Fibroblast of lung (primary cell): ENCODE data around the gene SLC30A7. TPM values are rescaled to one million over a fixed set of nuclear protein-coding genes. Genes with fewer than 3 reads are reported as not detected.

Source experiments
- DNase-seq, 2 donors: peaks; one replicate each; pipeline versions ENCODE4 v3.0.0 to v3.0.0-alpha.2; 2010; ENCODE audit warnings: low read depth in 2 of 2
- H2AFZ ChIP-seq: 2 replicates; pipeline ENCODE4 v1.5.1; 2012; ENCODE audit warnings: low read length, control low read depth, inconsistent platforms
- H3K27ac ChIP-seq: 2 replicates; pipeline ENCODE4 v1.5.1; 2011; ENCODE audit warnings: low read length, control low read depth; ENCODE audit not compliant: insufficient read depth
- H3K27me3 ChIP-seq: 2 replicates; pipeline ENCODE4 v1.5.1; 2011; ENCODE audit warnings: mild to moderate bottlenecking, low read length; ENCODE audit not compliant: control insufficient read depth, insufficient read depth
- H3K36me3 ChIP-seq: 2 replicates; pipeline ENCODE4 v1.5.1; 2011; ENCODE audit warnings: low read length; ENCODE audit not compliant: control insufficient read depth, insufficient read depth
- H3K4me1 ChIP-seq: 2 replicates; pipeline ENCODE4 v1.5.1; 2011; ENCODE audit warnings: low read length; ENCODE audit not compliant: control insufficient read depth, insufficient read depth; ENCODE audit errors: extremely low read depth
- H3K4me2 ChIP-seq: 2 replicates; pipeline ENCODE4 v1.5.1; 2011; ENCODE audit warnings: low read length, control low read depth; ENCODE audit not compliant: insufficient read depth; ENCODE audit errors: extremely low read depth
- H3K4me3 ChIP-seq, 4 experiments: fragments of 200-600 bp in 1 of 4; sonication (generic) in 1 of 4; replicated peaks in 1 of 4; 2 replicates each; pipeline ENCODE4 v1.5.1; 2011 to 2016; ENCODE audit warnings: low read length in 4 of 4, low read depth in 3 of 4, mild to moderate bottlenecking in 3 of 4, control low read depth in 2 of 4, inconsistent platforms in 1 of 4, mixed read lengths in 1 of 4; ENCODE audit not compliant: insufficient read depth in 1 of 4; ENCODE audit errors: control extremely low read depth in 1 of 4
- H3K79me2 ChIP-seq: 2 replicates; pipeline ENCODE4 v1.5.1; 2012; ENCODE audit warnings: mild to moderate bottlenecking, low read length, inconsistent platforms; ENCODE audit not compliant: control insufficient read depth, insufficient read depth
- H3K9ac ChIP-seq: 2 replicates; pipeline ENCODE4 v1.5.1; 2011; ENCODE audit warnings: mild to moderate bottlenecking, low read length, control low read depth; ENCODE audit not compliant: insufficient read depth
- H3K9me3 ChIP-seq: 2 replicates; pipeline ENCODE4 v1.5.1; 2012; ENCODE audit warnings: low read depth, low read length; ENCODE audit not compliant: control insufficient read depth, insufficient read depth
- H4K20me1 ChIP-seq: 2 replicates; pipeline ENCODE4 v1.5.1; 2011; ENCODE audit warnings: low read length; ENCODE audit not compliant: control insufficient read depth, insufficient read depth; ENCODE audit errors: extremely low read depth
- EZH2 ChIP-seq: IDR thresholded peaks from 2 replicates; pipeline ENCODE4 v1.5.1; 2012; ENCODE audit warnings: low read length, control low read depth, mild to moderate bottlenecking; ENCODE audit errors: missing control alignments
- polyA plus RNA-seq, 2 donors: library from polyadenylated mRNA; depleted of rRNA in 1 of 2; stranded (reverse) in 1 of 2; unstranded in 1 of 2; fragments of >200 nt; gene quantifications; 2 replicates each; pipeline ENCODE4 v1.2.1, GENCODE V29; 2011 to 2012; ENCODE audit warnings: missing spikeins in 1 of 2
- total RNA-seq: library from RNA; depleted of rRNA; stranded (reverse); fragments of >200 nt; gene quantifications from 2 replicates; pipeline ENCODE4 v1.2.1, GENCODE V29; 2014
- TF ChIP-seq, protein P1 (sequence below), 2 donors: IDR thresholded peaks in 1 of 2; conservative IDR thresholded peaks in 1 of 2; 1 replicate in 1 of 2; 2 replicates in 1 of 2; pipeline ENCODE4 v1.5.1; 2011 to 2012; ENCODE audit warnings: low read length in 2 of 2, control low read depth in 1 of 2, inconsistent platforms in 1 of 2, low read depth in 1 of 2, mild to moderate bottlenecking in 1 of 2

The SLC30A7 gene
- total and polyA plus RNA-seq, 2 donors (not counting 1 experiment from before 2014, with no cell fraction given): 23.1 to 37.4 TPM

DNA sequence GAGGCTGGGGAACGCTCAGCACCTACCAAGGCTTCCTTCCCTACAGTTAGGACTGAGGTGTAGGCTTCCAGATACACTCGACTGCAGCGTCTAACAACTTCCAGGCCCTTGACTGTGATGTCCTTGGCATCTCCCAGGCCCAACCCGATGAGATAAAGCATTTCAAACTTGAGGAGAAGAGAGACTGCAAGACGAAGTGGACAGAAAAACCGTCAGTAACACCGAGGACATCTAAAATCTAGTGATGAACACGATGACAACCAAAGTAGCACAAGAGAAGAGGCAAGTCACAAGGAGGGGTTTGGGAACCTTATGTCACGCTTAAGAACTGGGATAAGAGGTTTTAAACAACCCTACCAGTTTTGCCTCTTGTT, 129.4 kb downstream of the SLC30A7 start:
- Histone ChIP-seq H3K9me3 (no peaks in the 10 kb centered on the region), H2AFZ (peak overlapping the region; percentile 80), H3K36me3 (no peaks in the 10 kb centered on the region), H4K20me1 (no peaks in the 10 kb centered on the region), H3K4me3 (peak overlapping the region; percentile 74 to 97 (median 82)), H3K79me2 (peaks cover 18% of the 10 kb centered on the region), H3K9ac (peak overlapping the region; percentile 88), H3K4me1 (peaks cover 6% of the 10 kb centered on the region), H3K4me2 (peak overlapping the region; percentile 99), H3K27ac (peak overlapping the region; percentile 93), H3K27me3 (no peaks in the 10 kb centered on the region)
- TF ChIP-seq, protein P1, sequence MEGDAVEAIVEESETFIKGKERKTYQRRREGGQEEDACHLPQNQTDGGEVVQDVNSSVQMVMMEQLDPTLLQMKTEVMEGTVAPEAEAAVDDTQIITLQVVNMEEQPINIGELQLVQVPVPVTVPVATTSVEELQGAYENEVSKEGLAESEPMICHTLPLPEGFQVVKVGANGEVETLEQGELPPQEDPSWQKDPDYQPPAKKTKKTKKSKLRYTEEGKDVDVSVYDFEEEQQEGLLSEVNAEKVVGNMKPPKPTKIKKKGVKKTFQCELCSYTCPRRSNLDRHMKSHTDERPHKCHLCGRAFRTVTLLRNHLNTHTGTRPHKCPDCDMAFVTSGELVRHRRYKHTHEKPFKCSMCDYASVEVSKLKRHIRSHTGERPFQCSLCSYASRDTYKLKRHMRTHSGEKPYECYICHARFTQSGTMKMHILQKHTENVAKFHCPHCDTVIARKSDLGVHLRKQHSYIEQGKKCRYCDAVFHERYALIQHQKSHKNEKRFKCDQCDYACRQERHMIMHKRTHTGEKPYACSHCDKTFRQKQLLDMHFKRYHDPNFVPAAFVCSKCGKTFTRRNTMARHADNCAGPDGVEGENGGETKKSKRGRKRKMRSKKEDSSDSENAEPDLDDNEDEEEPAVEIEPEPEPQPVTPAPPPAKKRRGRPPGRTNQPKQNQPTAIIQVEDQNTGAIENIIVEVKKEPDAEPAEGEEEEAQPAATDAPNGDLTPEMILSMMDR (conservative IDR thresholded peaks at IDR 0.05 in 1 of 2, IDR thresholded peaks at IDR 0.05 in 1 of 2; ENCODE audit: low read depth in 1 of 2, low read length in 2 of 2): no peak
- no peak for TF ChIP-seq EZH2
- DNase-seq: peak in 1 of 2 donors; percentile 37

DNA sequence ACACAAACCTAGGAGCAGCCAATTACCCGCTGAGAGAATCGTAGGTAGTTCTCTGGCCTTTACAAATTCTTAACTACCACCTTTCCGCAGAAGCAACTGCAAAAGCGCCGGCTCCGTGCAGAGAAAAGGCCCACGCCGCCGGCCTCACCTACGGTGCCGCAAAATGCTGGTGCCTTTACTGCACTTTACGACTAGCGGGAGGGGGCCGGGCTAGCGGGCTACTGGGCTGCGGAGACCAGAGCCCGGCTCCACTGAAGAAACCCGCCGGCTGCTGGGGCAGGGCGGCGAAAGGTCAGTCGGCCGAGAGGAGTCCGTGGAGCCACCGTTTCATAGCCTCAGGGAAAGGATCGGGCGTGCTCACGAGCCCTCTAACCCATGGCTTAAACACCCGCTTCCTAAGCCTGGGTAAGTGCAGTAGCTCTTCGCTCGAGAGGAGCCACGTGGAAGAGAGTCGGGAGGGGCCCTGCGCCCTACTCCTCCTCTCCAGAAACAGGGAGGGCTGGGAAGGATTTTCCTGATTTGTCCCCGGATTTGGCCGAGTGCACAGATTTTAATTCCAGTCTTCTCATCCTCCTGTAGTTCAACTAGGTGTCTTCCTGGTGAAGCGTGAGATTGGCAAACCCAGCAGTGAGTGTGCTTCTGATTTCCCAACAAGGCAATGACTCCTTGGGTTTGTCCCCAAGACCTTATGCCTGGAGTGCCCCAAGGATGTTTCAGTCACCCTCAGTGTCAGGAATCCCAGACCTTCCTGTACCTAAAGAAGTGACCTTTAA, 130.0 kb downstream of the SLC30A7 start, which contains the start of gene DPH5:
Gene DPH5, minus strand, starts transcription at position 128 of the 773 bp plus-strand sequence. CDS start 341 bp downstream, outside the sequence.
- peak within 1 kb of the TSS; percentile 97 for H2AFZ ChIP-seq
- H3K9me3 ChIP-seq: no peaks in the 10 kb centered on the region
- H3K4me2 ChIP-seq: peak within 1 kb of the TSS; percentile 99
- peak within 1 kb of the TSS; percentile 93 for H3K27ac ChIP-seq
- peak within 1 kb of the TSS; percentile 88 for H3K9ac ChIP-seq
- no peaks in the 10 kb centered on the region for H3K27me3 ChIP-seq
- no peaks in the 10 kb centered on the region for H3K36me3 ChIP-seq
- TF ChIP-seq, protein P1 (conservative IDR thresholded peaks at IDR 0.05 in 1 of 2, IDR thresholded peaks at IDR 0.05 in 1 of 2; ENCODE audit: low read depth in 1 of 2, low read length in 2 of 2): no peak
- TF ChIP-seq EZH2: no peak
- peak; percentile 94 to 97 for DNase-seq
- H3K79me2 ChIP-seq: peaks cover 18% of the 10 kb centered on the region
- no peaks in the 10 kb centered on the region for H4K20me1 ChIP-seq
- peaks cover 6% of the 10 kb centered on the region for H3K4me1 ChIP-seq
- H3K4me3 ChIP-seq: peak within 1 kb of the TSS; percentile 74 to 97 (median 82)

DNA sequence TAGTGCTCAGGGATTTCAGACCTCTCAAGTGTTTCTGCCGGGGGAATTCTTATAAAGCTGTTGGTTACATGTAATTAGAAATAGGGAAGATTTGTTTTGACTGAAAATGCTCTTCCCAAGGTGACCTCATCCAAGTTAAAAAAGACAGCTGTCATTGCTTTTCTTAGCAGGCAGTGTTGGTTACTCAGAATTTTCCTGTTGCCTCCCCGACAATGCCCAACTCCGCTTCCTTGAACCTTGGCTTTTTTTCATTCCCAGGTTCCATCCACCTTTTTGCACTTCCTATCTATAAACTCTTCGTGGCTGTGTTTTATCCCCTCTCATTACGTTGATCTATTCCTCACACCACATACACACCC, 130.5 kb downstream of the SLC30A7 start:
- Histone ChIP-seq H3K27ac (peak overlapping the region; percentile 93), H2AFZ (peak overlapping the region; percentile 97), H3K36me3 (no peaks in the 10 kb centered on the region), H3K79me2 (peaks cover 18% of the 10 kb centered on the region), H4K20me1 (no peaks in the 10 kb centered on the region), H3K4me3 (peak overlapping the region; percentile 74 to 97 (median 82)), H3K27me3 (no peaks in the 10 kb centered on the region), H3K4me1 (peaks cover 6% of the 10 kb centered on the region), H3K9me3 (no peaks in the 10 kb centered on the region), H3K4me2 (peak overlapping the region; percentile 93), H3K9ac (peak overlapping the region; percentile 88)
- DNase-seq: no peak
- TF ChIP-seq, protein P1 (conservative IDR thresholded peaks at IDR 0.05 in 1 of 2, IDR thresholded peaks at IDR 0.05 in 1 of 2; ENCODE audit: low read depth in 1 of 2, low read length in 2 of 2): no peak
- no peak for TF ChIP-seq EZH2
